GM18511 (cell line): ENCODE measurements around the gene RALGPS2.
"Not testable (repeated sequence)": the region's sequence is repeated elsewhere in the genome, so short reads cannot be mapped to it uniquely, and the experiment has no call there.

Experiments used
- ATAC-seq: cut with Tn5 transposase; IDR thresholded peaks from one replicate; pipeline ENCODE4 v1.9.1; 2021; ENCODE audit warnings: mild to moderate bottlenecking, moderate library complexity; ENCODE audit not compliant: unreplicated experiment

Gene RALGPS2

GRCh38 chr1:178774263-178774662, 49.2 kb downstream of the RALGPS2 start:
- ATAC-seq, result no peak

- ATAC-seq, result no peak
Measured at GRCh38 chr1:178776553-178776952, 51.5 kb downstream of the RALGPS2 start.

GRCh38 chr1:178781533-178782330, 56.7 kb downstream of the RALGPS2 start:
- no peak for ATAC-seq

- no peak for ATAC-seq
Measured at GRCh38 chr1:178784131-178784536, 59.1 kb downstream of the RALGPS2 start.

GRCh38 chr1:178792394-178792793, 67.3 kb downstream of the RALGPS2 start:
- ATAC-seq, result no peak

GRCh38 chr1:178796013-178796412, 71.0 kb downstream of the RALGPS2 start:
- no peak for ATAC-seq

GRCh38 chr1:178797590-178797989, 72.5 kb downstream of the RALGPS2 start:
- ATAC-seq, result no peak

- no peak for ATAC-seq
Measured at GRCh38 chr1:178798232-178798861, 73.3 kb downstream of the RALGPS2 start.

- no peak for ATAC-seq
Measured at GRCh38 chr1:178802873-178803272, 77.8 kb downstream of the RALGPS2 start.

- no peak for ATAC-seq
Measured at GRCh38 chr1:178806665-178807300, 81.7 kb downstream of the RALGPS2 start.

GRCh38 chr1:178808529-178808928, 83.5 kb downstream of the RALGPS2 start:
- ATAC-seq, result no peak

- no peak for ATAC-seq
Measured at GRCh38 chr1:178810585-178810984, 85.5 kb downstream of the RALGPS2 start.

GRCh38 chr1:178818416-178818815, 93.4 kb downstream of the RALGPS2 start:
- ATAC-seq, result no peak

GRCh38 chr1:178819123-178819522, 94.1 kb downstream of the RALGPS2 start:
- no peak for ATAC-seq

- ATAC-seq, result peak; percentile 57
Measured at GRCh38 chr1:178821134-178821866, 96.3 kb downstream of the RALGPS2 start.

GRCh38 chr1:178825167-178825566, 100.1 kb downstream of the RALGPS2 start:
- ATAC-seq, result no peak

- no peak for ATAC-seq
Measured at GRCh38 chr1:178844436-178844835, 119.4 kb downstream of the RALGPS2 start.

- no peak for ATAC-seq
Measured at GRCh38 chr1:178846306-178846705, 121.3 kb downstream of the RALGPS2 start.

GRCh38 chr1:178847396-178847849, 122.4 kb downstream of the RALGPS2 start:
- ATAC-seq, result no peak

GRCh38 chr1:178847919-178848318, 122.9 kb downstream of the RALGPS2 start:
- ATAC-seq, result not testable (repeated sequence)

GRCh38 chr1:178849918-178850317, 124.9 kb downstream of the RALGPS2 start:
- ATAC-seq, result no peak
